ENCODE data around the gene RMND5B.

- TF ChIP-seq EZH2 (IDR thresholded peaks at IDR 0.05; ENCODE audit: insufficient read depth, poor library complexity, severe bottlenecking) (no peak), EZH2phosphoT487 (IDR thresholded peaks at IDR 0.05; ENCODE audit: insufficient read depth, low read depth) (no peak)
Observed at GRCh38 chr5:178110511-178110910, 20.3 kb upstream of the RMND5B start.
